Activated CD4-positive, alpha-beta T cell treated with anti-CD3 and anti-CD28 coated beads, Interleukin-10, Interleukin-2, amounts not matched to agents 100 ng/mL and 50 ng/mL, durations not matched to agents 16 hours and 8 hours (primary cell): ENCODE data around the gene S100A6.

Experiments
- DNase-seq: peaks from one replicate; pipeline ENCODE4 v3.0.0-alpha.2; 2020

Gene S100A6

GRCh38 chr1:153493343-153493960 lies 42.3 kb downstream of the S100A6 start:
- no peak for DNase-seq

DNA sequence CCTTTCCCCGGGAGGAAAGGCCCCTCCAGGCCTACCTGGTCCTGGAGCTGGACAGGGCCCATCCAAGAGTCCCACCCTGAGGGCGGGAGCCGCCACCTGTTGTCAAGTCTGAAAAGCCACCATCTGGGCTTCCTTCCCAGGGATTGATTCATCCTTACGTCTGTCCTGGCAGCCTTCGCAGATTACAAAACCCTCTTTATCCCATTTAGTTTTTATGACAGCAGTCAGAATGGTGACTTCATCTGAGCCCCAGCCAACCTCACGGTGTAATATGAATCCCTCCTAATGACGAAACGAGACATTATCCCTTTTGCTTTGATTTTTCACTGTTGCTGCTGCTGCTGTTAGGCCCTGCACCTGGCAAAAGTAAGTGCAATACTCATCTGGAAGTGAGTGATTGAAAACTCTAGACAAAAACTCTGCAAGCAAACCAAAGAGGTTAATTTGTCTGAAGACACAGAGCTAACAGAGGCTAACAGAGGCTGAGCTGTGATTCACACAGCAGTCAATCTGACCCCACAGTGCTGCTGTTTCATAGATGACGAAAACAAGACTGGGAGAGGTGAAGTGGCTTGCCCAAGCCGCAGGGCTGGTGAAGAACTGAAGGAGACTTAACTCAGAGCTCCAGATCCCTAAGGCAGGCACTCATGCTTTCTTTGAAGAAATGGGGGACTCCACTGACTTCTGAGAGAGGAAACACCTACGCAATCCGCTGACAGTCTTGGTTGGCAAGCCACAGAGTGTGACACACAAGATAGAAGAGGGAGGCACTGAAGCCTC lies 45.3 kb downstream of the S100A6 start:
- peak; percentile 4 for DNase-seq

- no peak for DNase-seq
These were observed 47.1 kb downstream of the S100A6 start for GRCh38 chr1:153488731-153489130.

DNA sequence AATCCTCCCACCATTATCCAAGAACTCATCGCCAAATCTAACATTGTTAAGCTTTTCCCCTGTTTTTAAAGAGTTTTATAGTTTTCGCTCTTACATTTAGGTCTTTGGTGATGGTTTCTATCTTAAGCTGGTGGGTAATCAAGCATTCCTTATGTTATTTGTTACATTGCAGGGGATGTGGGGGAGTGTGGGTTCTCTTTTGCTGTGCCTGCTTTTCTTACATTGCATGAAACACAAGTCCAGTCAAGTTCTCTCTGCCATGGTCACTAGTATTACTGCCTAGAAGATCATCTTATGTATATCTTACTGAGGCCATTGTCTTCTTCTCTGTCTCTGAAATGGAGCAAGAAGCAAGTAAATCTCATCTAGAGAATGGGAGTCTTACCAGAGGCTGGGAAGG lies 48.1 kb downstream of the S100A6 start:
- DNase-seq: no peak

DNA sequence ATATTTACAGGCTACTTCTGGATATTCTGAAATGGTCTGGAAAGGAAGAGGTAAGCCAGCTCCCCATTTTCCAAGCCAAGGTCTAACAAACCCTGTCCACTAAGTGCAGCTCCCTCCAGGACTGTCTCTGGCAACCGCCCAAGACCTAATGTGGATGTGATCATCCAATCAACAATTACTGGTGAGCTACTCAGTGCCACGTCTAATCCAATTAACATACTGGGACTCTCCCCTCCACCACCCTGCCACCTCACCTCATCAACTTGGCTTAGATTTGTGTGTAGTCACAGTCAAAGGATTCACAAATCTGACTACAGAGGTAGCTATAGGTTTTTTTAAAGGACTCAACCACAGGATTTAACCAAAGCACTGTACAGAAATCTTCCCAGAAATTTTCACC lies 49.9 kb downstream of the S100A6 start:
- DNase-seq: no peak
